ENCODE results near the gene GTPBP6. TPM values are rescaled to one million over a fixed set of nuclear protein-coding genes. Genes with fewer than 3 reads are reported as not detected.

Gene GTPBP6
- total RNA-seq, 1 donor from 2014 or later = 75.6 TPM

DNA sequence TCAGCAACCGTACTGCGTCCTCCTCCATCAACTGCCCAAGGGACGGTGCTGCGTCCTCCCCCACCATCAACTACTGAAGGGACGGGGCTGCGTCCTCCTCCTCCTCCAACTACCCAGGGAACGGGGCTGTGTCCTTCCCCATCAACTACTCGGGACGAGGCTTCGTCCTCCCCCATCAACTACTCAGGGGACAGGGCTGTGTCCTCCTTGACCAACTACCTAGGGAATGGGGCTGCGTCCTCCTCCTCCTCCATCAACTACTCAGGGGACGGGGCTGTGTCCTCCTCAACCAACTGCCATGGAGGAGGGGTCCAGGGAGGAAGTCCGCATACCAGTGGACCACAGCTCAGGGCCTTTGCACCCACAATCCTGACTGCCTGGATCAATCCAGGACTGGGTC lies 43.8 kb upstream of the GTPBP6 start:
- ATAC-seq (ENCODE audit: low read depth) (no peak), DNase-seq (no peak)
- Mint-ChIP-seq H3K36me3 (ENCODE audit: low read depth) (peaks cover 40% of the 10 kb centered on the region), H3K4me1 (no peaks in the 10 kb centered on the region), H3K27me3 (no peaks in the 10 kb centered on the region), H3K27ac (no peak overlapping the region), H3K4me3 (no peak overlapping the region), H3K9me3 (peaks cover 8% of the 10 kb centered on the region)
- POLR2A ChIA-PET = no interaction called here
- TF ChIP-seq CTCF (IDR thresholded peaks at IDR 0.05) = no peak
- intact Hi-C loops (cut with micrococcal nuclease) = no loop called here
- CTCF ChIA-PET = no interaction called here

DNA sequence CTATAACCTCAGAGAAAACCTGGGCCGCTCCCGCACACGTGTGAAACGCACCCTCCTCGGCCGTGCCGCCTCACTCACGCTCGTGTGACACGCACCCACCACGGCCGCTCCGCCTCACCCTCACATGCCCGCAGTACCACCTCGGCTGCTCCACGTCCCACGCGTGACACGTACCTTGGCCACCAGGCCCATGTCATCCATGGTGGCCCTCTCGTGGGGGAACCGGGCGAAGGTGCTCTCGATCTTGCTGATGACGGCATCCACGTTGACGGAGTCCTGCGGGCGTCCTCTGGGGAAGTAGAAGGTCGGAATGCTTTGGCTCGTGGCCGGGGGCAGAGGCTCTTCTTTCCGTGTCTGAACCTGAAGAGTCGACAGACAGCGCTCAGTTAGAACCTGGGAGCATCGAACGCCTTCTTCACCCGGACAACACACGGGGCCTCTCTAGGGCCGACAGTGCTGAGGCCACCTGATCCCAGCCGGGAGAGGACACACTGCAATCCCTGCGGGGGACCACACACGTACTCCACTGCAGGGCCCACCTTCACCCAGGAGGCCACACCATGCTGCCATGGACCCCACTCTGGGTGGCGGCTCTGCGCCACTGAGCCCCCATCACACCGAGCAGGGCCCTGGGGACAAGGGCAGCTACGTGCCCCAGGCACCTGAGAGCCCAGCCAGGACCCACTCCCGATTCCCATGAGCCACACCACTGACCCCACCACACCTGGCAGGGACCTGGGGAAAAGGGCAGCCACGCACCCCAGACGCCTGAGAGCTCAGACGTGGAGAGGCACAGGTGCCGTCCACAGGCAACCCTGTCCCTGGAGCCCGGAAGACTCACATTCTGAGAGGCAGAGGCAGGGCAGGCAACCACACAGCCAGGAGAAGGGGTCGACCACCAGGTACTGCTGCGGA lies 42.9 kb upstream of the GTPBP6 start:
- Mint-ChIP-seq H3K36me3 (ENCODE audit: low read depth) (peaks cover 45% of the 10 kb centered on the region), H3K27me3 (no peaks in the 10 kb centered on the region), H3K4me3 (no peak overlapping the region), H3K9me3 (peaks cover 8% of the 10 kb centered on the region), H3K27ac (no peak overlapping the region), H3K4me1 (no peaks in the 10 kb centered on the region)
- DNase-seq = no peak
- TF ChIP-seq CTCF (IDR thresholded peaks at IDR 0.05) = no peak
- ChIA-PET POLR2A (no interaction called here), CTCF (no interaction called here)
- ATAC-seq (ENCODE audit: low read depth) = no peak
- intact Hi-C loops (cut with micrococcal nuclease) = no loop called here

- POLR2A ChIA-PET = no interaction called here
- ATAC-seq (ENCODE audit: low read depth) = no peak
- Mint-ChIP-seq H3K4me1 (no peaks in the 10 kb centered on the region), H3K36me3 (ENCODE audit: low read depth) (peaks cover 49% of the 10 kb centered on the region), H3K27me3 (no peaks in the 10 kb centered on the region), H3K9me3 (peaks cover 8% of the 10 kb centered on the region), H3K27ac (no peak overlapping the region), H3K4me3 (no peak overlapping the region)
- intact Hi-C loops (cut with micrococcal nuclease) = no loop called here
- no peak for TF ChIP-seq CTCF (IDR thresholded peaks at IDR 0.05)
- CTCF ChIA-PET = no interaction called here
- no peak for DNase-seq
These were observed 42.0 kb upstream of the GTPBP6 start for GRCh38 chrX:360496-361150.

DNA sequence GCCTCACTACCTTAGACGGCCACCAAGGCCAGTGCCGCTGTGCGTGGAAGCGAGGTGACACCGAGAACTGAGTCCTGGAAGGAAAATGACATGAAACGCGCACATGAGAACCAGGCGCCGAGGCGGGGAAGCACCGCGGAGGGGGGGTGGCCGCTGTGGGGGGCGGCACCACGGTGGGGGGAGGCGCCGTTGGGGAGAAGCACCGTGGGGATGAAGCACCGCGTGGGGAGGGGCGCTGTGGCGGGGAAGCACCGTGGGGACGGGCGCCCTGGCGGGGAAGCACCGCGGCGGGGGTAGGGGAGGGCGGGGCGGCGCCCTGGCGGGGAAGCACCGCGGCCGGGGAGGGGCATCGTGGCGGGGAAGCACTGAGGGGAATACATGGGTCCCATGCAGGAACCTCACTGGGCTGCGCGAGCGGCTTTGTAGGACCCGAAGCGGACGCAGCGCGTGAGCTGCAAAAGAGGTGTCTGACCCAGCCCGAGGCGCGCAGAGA lies 40.1 kb upstream of the GTPBP6 start:
- H3K36me3 Mint-ChIP-seq (ENCODE audit: low read depth) = peaks cover 58% of the 10 kb centered on the region
- H3K27ac Mint-ChIP-seq = no peak overlapping the region

More for the DNA sequence above, 40.1 kb upstream of the GTPBP6 start:
- Mint-ChIP-seq H3K4me1 (peaks cover 4% of the 10 kb centered on the region), H3K27me3 (no peaks in the 10 kb centered on the region), H3K9me3 (peaks cover 8% of the 10 kb centered on the region), H3K4me3 (no peak overlapping the region)
- intact Hi-C loops (cut with micrococcal nuclease) = no loop called here
- ChIA-PET POLR2A (no interaction called here), CTCF (no interaction called here)
- TF ChIP-seq CTCF (IDR thresholded peaks at IDR 0.05) = no peak
- DNase-seq (no peak), ATAC-seq (ENCODE audit: low read depth) (no peak)

All from activated B cell treated with CpG ODN at 0.5 μM for 24 hours (primary cell).